Fibroblast of lung (primary cell): ENCODE data around the gene MEGF6. TPM values are rescaled to one million over a fixed set of nuclear protein-coding genes. Genes with fewer than 3 reads are reported as not detected.

ENCODE experiments used
- DNase-seq, 2 donors: peaks; one replicate each; pipeline versions ENCODE4 v3.0.0 to v3.0.0-alpha.2; 2010; ENCODE audit warnings: low read depth in 2 of 2
- H2AFZ ChIP-seq: 2 replicates; pipeline ENCODE4 v1.5.1; 2012; ENCODE audit warnings: low read length, control low read depth, inconsistent platforms
- H3K27ac ChIP-seq: 2 replicates; pipeline ENCODE4 v1.5.1; 2011; ENCODE audit warnings: low read length, control low read depth; ENCODE audit not compliant: insufficient read depth
- H3K27me3 ChIP-seq: 2 replicates; pipeline ENCODE4 v1.5.1; 2011; ENCODE audit warnings: mild to moderate bottlenecking, low read length; ENCODE audit not compliant: control insufficient read depth, insufficient read depth
- H3K36me3 ChIP-seq: 2 replicates; pipeline ENCODE4 v1.5.1; 2011; ENCODE audit warnings: low read length; ENCODE audit not compliant: control insufficient read depth, insufficient read depth
- H3K4me1 ChIP-seq: 2 replicates; pipeline ENCODE4 v1.5.1; 2011; ENCODE audit warnings: low read length; ENCODE audit not compliant: control insufficient read depth, insufficient read depth; ENCODE audit errors: extremely low read depth
- H3K4me2 ChIP-seq: 2 replicates; pipeline ENCODE4 v1.5.1; 2011; ENCODE audit warnings: low read length, control low read depth; ENCODE audit not compliant: insufficient read depth; ENCODE audit errors: extremely low read depth
- H3K4me3 ChIP-seq, 4 experiments: fragments of 200-600 bp in 1 of 4; sonication (generic) in 1 of 4; replicated peaks in 1 of 4; 2 replicates each; pipeline ENCODE4 v1.5.1; 2011 to 2016; ENCODE audit warnings: low read length in 4 of 4, low read depth in 3 of 4, mild to moderate bottlenecking in 3 of 4, control low read depth in 2 of 4, inconsistent platforms in 1 of 4, mixed read lengths in 1 of 4; ENCODE audit not compliant: insufficient read depth in 1 of 4; ENCODE audit errors: control extremely low read depth in 1 of 4
- H3K79me2 ChIP-seq: 2 replicates; pipeline ENCODE4 v1.5.1; 2012; ENCODE audit warnings: mild to moderate bottlenecking, low read length, inconsistent platforms; ENCODE audit not compliant: control insufficient read depth, insufficient read depth
- H3K9ac ChIP-seq: 2 replicates; pipeline ENCODE4 v1.5.1; 2011; ENCODE audit warnings: mild to moderate bottlenecking, low read length, control low read depth; ENCODE audit not compliant: insufficient read depth
- H3K9me3 ChIP-seq: 2 replicates; pipeline ENCODE4 v1.5.1; 2012; ENCODE audit warnings: low read depth, low read length; ENCODE audit not compliant: control insufficient read depth, insufficient read depth
- H4K20me1 ChIP-seq: 2 replicates; pipeline ENCODE4 v1.5.1; 2011; ENCODE audit warnings: low read length; ENCODE audit not compliant: control insufficient read depth, insufficient read depth; ENCODE audit errors: extremely low read depth
- CTCF ChIP-seq, 2 donors: IDR thresholded peaks in 1 of 2; conservative IDR thresholded peaks in 1 of 2; 1 replicate in 1 of 2; 2 replicates in 1 of 2; pipeline ENCODE4 v1.5.1; 2011 to 2012; ENCODE audit warnings: low read length in 2 of 2, control low read depth in 1 of 2, inconsistent platforms in 1 of 2, low read depth in 1 of 2, mild to moderate bottlenecking in 1 of 2
- EZH2 ChIP-seq: IDR thresholded peaks from 2 replicates; pipeline ENCODE4 v1.5.1; 2012; ENCODE audit warnings: low read length, control low read depth, mild to moderate bottlenecking; ENCODE audit errors: missing control alignments
- polyA plus RNA-seq, 2 donors: library from polyadenylated mRNA; depleted of rRNA in 1 of 2; stranded (reverse) in 1 of 2; unstranded in 1 of 2; fragments of >200 nt; gene quantifications; 2 replicates each; pipeline ENCODE4 v1.2.1, GENCODE V29; 2011 to 2012; ENCODE audit warnings: missing spikeins in 1 of 2
- total RNA-seq: library from RNA; depleted of rRNA; stranded (reverse); fragments of >200 nt; gene quantifications from 2 replicates; pipeline ENCODE4 v1.2.1, GENCODE V29; 2014

Gene MEGF6
- total and polyA plus RNA-seq, 2 donors (not counting 1 experiment from before 2014, with no cell fraction given) = 1.6 to 11.6 TPM

GRCh38 chr1:3444298-3444697 lies 167.0 kb downstream of the MEGF6 start:
- Histone ChIP-seq H2AFZ (no peak overlapping the region), H3K4me3 (no peak overlapping the region), H3K27ac (no peak overlapping the region), H4K20me1 (no peaks in the 10 kb centered on the region), H3K4me1 (no peaks in the 10 kb centered on the region), H3K9ac (no peak overlapping the region), H3K36me3 (no peaks in the 10 kb centered on the region), H3K79me2 (no peaks in the 10 kb centered on the region), H3K9me3 (no peaks in the 10 kb centered on the region), H3K4me2 (no peak overlapping the region), H3K27me3 (peaks cover 4% of the 10 kb centered on the region)
- DNase-seq = no peak
- TF ChIP-seq CTCF (conservative IDR thresholded peaks at IDR 0.05 in 1 of 2, IDR thresholded peaks at IDR 0.05 in 1 of 2; ENCODE audit: low read depth in 1 of 2, low read length in 2 of 2) = no peak
- TF ChIP-seq EZH2 = no peak

DNA sequence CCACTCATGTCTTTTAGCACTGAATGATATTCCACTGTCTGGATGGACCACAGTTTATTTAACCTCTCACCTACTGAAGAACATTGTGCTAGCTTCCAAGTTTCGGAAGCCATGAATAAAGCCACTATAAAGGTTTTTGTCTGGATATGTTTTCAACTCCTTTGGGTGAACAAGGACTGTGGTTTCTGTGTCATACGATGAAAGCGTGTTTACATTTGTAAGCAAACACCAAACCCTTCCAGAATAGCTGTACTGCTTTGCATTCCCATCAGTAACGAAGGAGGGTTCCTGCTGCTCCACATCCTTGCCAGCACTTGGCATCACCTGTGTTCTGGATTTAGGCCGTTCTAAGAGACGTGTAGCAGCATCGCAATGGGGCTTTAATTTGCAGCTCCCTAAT lies 167.5 kb downstream of the MEGF6 start:
- Histone ChIP-seq H3K79me2 (no peaks in the 10 kb centered on the region), H3K9ac (no peak overlapping the region), H2AFZ (no peak overlapping the region), H3K4me1 (no peaks in the 10 kb centered on the region), H3K9me3 (no peaks in the 10 kb centered on the region), H4K20me1 (no peaks in the 10 kb centered on the region), H3K4me3 (no peak overlapping the region), H3K27me3 (peaks cover 4% of the 10 kb centered on the region), H3K27ac (no peak overlapping the region), H3K4me2 (no peak overlapping the region), H3K36me3 (no peaks in the 10 kb centered on the region)
- DNase-seq = no peak
- TF ChIP-seq CTCF (conservative IDR thresholded peaks at IDR 0.05 in 1 of 2, IDR thresholded peaks at IDR 0.05 in 1 of 2; ENCODE audit: low read depth in 1 of 2, low read length in 2 of 2) (no peak), EZH2 (no peak)

GRCh38 chr1:3442901-3443300 lies 168.4 kb downstream of the MEGF6 start:
- Histone ChIP-seq H3K4me3 (no peak overlapping the region), H4K20me1 (no peaks in the 10 kb centered on the region), H3K4me1 (no peaks in the 10 kb centered on the region), H3K9ac (no peak overlapping the region), H2AFZ (no peak overlapping the region), H3K9me3 (no peaks in the 10 kb centered on the region), H3K27me3 (peaks cover 4% of the 10 kb centered on the region), H3K79me2 (no peaks in the 10 kb centered on the region), H3K27ac (no peak overlapping the region), H3K4me2 (no peak overlapping the region), H3K36me3 (no peaks in the 10 kb centered on the region)
- DNase-seq = no peak
- no peak for TF ChIP-seq CTCF (conservative IDR thresholded peaks at IDR 0.05 in 1 of 2, IDR thresholded peaks at IDR 0.05 in 1 of 2; ENCODE audit: low read depth in 1 of 2, low read length in 2 of 2)
- no peak for TF ChIP-seq EZH2
